Activated CD8-positive, alpha-beta memory T cell treated with anti-CD3 and anti-CD28 coated beads for 4 hours (primary cell): ENCODE measurements around the gene TUBB3.
"Not testable (repeated sequence)": the region's sequence is repeated elsewhere in the genome, so short reads cannot be mapped to it uniquely, and the experiment has no call there.

Experiments
- DNase-seq, 2 donors: peaks; one replicate each; pipeline ENCODE4 v3.0.0-alpha.2; 2020; ENCODE audit warnings: low read depth in 2 of 2

Gene TUBB3

DNA sequence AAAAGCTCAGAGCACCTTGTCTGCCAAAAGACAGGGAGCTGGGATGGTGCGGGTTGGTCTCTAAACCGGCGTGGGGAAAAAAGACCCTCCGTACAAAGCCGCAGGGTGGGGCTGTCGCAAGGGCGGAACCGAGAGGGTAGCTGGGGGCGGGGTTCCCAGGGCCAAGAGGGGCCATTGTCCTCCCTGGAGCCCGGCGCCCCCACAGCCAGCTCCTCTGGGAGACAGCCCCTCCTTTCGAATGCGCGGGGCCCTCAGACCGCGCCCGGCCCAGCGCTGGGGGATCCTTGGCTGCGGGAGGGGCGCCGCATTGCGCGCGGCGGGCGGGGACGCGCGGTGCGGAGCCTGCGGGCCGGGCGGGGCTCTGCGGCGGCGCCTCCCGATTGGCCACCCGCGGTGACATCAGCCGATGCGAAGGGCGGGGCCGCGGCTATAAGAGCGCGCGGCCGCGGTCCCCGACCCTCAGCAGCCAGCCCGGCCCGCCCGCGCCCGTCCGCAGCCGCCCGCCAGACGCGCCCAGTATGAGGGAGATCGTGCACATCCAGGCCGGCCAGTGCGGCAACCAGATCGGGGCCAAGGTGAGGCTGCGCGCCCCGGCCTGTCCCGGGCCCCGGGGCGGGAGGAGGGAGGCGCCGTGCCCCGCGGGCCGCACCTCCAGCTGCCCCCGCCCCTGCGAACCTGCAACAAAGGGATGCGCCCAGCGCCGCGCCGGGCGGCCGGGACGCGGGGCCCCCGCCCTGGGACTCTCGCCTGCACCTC is at the start of gene TUBB3:
TUBB3 (plus strand) TSS at position 459 of the 756 bp plus-strand sequence; CDS start at position 519, 60 bp downstream.
- no peak for DNase-seq

DNA sequence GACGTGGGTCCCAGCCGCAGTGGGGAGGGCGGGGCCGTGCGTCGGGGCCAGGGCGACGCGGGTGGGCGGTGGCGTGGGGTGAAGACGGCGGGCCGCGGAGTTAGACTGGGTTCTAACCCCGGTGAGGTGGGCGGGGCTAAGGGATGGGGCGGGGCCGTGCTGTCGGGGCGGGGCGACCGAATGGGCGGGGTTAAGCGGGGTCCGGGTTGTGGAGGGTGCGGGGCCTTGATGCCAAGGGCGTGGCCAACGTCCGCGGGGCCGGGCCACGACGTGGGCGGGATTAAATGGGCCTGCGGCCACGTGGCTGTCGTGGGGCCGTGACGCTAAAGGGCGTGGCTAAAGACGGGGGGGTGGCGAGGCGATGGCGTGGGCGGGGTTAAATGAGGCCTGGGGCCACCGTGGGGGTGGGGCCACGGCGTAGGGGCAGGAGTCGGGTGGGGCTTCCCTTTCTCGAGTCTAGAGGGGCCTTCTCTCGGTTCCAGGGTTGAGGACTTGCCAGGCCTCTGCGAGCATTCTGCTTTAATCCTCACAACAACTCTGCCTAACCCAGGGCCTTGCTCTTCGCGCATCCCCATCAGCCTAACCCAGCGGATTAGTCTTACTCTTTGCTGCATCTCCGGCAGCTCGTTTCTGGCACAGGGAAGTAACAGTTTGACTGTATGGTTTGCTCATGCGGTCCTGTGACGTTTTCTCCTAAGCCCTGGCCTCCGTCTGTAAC is 49.0 kb upstream of the TUBB3 start:
- DNase-seq = peak; percentile 91 to 92

GRCh38 chr16:89879123-89879522 is 44.0 kb upstream of the TUBB3 start:
- DNase-seq = not testable (repeated sequence)

- DNase-seq = no peak
Observed at GRCh38 chr16:89880477-89881367, 42.4 kb upstream of the TUBB3 start.

DNA sequence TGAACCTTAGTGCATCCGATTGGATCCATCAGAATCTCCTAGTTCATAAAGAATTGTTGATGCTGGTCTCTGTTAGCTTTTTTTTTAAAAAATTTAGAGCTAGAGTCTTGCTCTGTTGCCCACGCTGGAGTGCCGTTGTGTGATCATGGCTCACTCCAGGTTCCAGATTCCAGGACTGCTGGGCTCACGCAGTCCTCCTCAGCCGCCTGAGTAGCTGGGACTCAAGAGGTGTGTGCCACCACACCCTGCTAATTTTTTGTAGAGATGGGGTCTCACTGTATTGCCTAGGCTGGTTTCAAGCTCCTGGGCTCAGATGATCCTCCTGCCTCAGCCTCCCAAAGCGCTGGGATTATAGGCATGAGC is 41.8 kb upstream of the TUBB3 start:
- DNase-seq = no peak

DNA sequence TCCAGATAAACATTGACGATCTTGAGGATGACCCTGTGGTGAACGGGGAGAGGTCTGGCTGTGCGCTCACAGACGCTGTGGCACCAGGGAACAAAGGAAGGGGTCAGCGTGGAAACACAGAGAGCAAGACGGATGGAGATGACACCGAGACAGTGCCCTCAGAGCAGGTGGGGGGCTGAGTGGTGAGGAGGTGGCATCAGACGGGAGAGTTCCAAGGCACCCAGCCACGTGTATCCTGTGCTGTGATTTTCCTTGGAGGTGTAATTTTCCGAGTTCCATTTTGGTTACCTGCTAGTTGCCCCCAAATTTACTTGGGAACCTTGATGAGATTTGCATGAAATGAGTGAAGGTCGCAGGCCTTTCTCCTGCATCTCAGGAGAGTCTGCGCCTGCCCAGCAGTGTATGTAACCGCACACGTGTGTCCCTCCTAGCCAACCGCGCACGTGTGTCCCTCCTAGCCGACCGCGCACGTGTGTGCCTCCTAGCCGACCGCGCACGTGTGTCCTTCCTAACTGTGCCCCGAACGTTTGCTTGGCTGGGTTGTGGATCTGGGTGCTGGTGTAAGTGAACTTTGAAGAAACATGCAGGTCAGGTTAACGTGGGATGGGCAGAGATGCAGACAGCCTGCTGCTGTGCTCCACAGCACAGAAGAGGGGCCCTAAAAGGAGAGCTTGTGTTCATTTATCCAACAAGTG is 39.6 kb upstream of the TUBB3 start:
- DNase-seq = no peak

DNA sequence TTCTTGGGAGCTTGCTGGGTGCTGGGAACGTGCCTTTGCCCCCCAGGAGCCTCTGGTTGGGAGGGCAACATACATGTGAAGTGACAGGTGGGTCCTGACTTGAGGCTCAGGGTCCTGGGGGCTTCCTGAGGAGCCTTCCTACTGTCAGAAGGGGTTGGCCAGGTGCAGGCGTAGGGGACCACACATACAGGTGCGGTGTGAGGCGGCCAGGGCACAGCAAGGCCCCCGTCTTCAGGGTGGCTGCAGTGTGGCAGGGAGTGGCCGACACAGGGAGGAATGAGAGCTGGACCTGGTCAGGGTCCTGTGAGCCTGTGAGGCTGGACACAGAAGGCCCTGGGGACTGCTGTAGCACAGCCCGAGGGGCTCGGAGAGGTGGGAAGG is 39.1 kb upstream of the TUBB3 start:
- DNase-seq = no peak

DNA sequence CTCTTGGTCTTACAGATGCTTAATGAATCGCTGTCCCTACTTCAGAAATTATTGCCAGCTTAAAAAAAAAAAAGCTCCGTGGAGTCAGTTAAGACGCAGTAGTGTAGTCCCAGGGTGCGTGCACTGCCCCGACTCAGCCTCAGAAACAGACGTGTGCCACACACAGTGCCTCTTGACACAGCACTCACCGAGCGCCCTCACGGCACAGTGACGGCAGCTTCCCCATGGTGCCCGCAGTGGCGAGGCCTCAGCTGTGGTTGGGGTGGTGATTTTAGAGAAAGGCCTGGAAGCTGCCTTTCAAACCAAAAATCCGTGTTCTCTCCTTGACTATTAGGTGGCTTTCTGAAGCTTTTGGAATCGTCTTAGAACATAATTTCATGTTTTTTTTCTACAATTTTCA is 35.9 kb upstream of the TUBB3 start:
- no peak for DNase-seq

DNA sequence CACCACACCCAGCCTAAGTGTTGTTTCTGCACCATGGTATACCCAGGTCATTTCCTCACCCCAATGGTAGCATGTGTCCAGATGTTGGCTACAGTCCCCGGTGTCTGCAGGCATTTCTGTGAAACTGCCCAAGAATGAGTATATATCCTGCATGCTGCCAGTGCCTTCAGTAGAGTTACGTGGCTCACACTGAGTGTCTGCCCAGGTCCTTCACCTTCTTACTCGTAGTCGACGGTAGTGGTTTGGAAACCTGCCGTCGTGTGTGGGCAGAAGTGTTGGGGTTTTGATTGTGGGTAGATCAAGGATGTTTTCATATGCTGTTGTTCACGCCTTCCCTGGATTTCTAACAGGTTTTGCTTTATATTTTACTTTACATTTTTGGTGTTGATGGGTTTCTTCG is 32.9 kb upstream of the TUBB3 start:
- no peak for DNase-seq

DNA sequence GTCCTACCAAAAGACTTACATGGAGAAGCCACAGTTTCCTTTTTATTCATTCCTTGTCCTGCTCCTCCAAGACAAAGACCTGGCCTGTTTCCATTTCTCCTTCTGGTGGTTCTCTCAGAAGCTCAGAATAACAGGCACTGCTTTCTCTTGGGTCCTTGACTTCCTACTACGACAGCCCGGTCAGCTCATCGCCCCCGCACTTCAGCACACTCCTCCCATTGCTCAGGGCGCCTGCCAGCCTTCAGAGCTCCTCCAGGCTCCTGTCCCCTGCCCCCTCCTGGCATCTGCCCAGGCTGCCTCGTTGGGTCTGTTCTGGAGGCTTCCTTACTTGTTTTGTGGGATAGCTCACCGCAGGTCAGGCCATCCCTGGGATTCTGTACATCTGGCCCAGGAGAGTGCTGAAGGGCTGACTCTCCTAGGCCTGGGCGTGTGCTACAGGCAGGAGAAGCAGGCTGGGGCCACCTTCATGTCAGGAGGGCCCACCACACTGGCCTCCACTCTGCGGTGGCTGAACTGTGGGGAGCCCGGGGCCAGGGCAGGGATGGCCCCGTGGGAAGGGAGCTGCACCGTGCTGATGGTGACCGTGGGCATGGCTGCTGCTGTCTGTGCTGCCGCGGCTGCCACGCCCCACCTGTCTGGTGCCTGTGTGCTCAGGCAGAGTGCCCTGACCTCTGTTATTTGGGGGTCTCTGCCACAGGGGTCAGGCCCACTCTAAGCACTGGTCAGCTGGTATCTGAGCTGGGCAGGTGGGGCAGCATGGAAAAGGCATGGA is 32.1 kb upstream of the TUBB3 start:
- no peak for DNase-seq

DNA sequence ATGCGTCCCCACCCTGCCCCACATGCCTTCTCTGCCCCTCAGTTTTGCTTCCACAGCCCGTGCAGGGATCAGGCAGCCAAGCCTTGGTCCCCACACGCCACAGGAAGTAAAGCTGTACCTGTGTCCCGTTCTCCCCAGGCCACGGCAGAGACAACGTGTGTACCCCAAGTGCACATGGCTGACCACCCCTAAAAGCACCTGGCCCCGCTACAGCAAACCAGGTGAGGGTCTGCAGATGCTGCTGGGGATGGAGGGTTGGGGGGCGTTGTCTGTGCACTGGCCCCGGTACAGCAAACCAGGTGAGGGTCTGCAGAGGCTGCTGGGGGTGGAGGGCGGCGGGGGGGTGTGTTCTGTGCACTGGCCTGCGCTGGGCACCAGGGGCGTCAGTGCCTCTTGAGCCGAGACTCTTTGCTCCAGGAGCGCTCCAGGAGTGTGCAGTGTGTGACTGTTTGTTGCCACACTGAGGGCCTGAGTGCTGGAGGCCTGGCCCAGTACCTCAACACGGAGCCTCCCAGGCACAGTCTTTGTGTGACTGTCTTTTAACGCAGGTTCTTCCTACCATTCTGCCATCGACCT is 31.0 kb upstream of the TUBB3 start:
- no peak for DNase-seq

DNA sequence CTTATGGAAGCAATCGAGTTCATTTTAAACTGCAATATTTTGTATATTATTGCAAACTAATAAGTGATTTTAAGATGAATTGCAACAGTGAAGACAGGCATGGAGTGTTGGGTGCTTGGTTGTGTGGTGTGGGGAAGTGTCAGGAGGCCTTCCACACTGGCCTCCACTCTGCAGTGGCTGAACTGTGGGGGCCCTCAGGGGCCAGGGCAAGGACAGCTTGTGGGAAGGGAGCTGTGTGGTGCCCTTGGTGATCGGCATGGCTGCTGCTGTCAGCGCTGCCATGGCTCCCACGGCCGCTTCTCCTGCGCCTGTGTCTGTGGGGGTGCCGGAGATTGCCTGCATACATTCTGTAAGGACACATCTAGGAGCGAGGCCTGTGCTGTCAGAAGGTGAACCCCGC is 30.5 kb upstream of the TUBB3 start:
- no peak for DNase-seq

- no peak for DNase-seq
Observed at GRCh38 chr16:89893642-89894548, 29.2 kb upstream of the TUBB3 start.

- DNase-seq = no peak
Observed at GRCh38 chr16:89895482-89896250, 27.5 kb upstream of the TUBB3 start.

- DNase-seq = no peak
Observed at GRCh38 chr16:89897204-89897603, 25.9 kb upstream of the TUBB3 start.

DNA sequence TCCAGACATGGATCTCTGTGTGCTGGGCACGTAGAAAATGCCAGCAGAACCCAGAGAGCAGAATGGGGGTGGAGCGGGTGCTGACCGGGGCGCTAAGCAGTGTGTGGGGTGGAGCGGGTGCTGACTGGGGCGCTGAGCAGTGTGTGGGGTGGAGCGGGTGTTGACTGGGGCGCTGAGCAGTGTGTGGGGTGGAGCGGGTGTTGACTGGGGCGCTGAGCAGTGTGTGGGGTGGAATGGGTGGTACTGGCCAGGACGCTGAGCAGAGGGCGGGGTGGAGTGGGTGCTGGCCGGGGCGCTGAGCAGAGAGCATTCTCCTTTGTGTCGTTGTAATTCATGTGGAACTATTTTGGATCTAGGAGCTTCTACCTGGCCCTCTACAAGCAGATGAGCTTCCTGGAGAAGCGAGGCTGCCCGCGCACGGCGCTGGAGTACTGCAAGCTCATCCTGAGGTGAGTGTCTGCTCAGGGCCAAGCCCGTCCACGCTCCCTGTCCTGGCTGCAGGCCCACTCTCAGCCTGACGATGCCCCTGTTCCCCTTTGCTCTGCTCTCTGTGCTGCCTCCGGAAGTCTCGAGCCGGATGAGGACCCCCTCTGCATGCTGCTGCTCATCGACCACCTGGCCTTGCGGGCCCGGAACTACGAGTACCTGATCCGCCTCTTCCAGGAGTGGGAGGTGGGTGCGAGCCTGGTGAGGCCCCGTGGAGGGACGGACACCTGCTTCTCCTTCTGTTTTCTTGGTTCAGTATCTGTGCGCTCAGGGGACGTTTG is 24.8 kb upstream of the TUBB3 start:
- DNase-seq = no peak

GRCh38 chr16:89899879-89900481 is 23.2 kb upstream of the TUBB3 start:
- DNase-seq = no peak

GRCh38 chr16:89900885-89901284 is 22.3 kb upstream of the TUBB3 start:
- DNase-seq = no peak
